Activated CD4-positive, alpha-beta T cell treated with anti-CD3 and anti-CD28 coated beads for 36 hours (primary cell): Measurements from ENCODE around the gene GLOD5. TPM values are rescaled to one million over a fixed set of nuclear protein-coding genes. Genes with fewer than 3 reads are reported as not detected.
A peak's percentile ranks its signal among the peaks of the same experiment; 100 is the strongest.

Experiments used
- ATAC-seq: fragments of 200-7000 bp; cut with Tn5 transposase; one replicate; pipeline ENCODE4 v1.10.0; 2021; ENCODE audit warnings: mild to moderate bottlenecking, moderate library complexity
- CTCF ChIA-PET: fragments of 350-600 bp; sonication (Branson Sonifier 250); formaldehyde crosslinking; loops from one replicate; lab custom pipeline; 2021; ENCODE audit warnings: antibody characterized with exemption; lab: Charles Lee
- POLR2A ChIA-PET: fragments of 350-600 bp; sonication (Branson Sonifier 250); formaldehyde crosslinking; loops from one replicate; lab custom pipeline; 2021; ENCODE audit warnings: antibody characterized with exemption, inconsistent platforms; lab: Charles Lee
- DNase-seq: peaks from one replicate; pipeline ENCODE4 v3.0.0-alpha.2; 2020
- H3K27ac Mint-ChIP-seq: one replicate; pipeline ENCODE4 v1.8.0; 2021; ENCODE audit warnings: mixed read lengths
- H3K27me3 Mint-ChIP-seq: one replicate; pipeline ENCODE4 v1.8.0; 2021; ENCODE audit warnings: mixed read lengths
- H3K36me3 Mint-ChIP-seq: one replicate; pipeline ENCODE4 v1.8.0; 2021; ENCODE audit warnings: low read depth, mixed read lengths
- H3K4me1 Mint-ChIP-seq: one replicate; pipeline ENCODE4 v1.8.0; 2021; ENCODE audit warnings: mixed read lengths
- H3K4me3 Mint-ChIP-seq: one replicate; pipeline ENCODE4 v1.8.0; 2021; ENCODE audit warnings: mild to moderate bottlenecking, moderate library complexity, mixed read lengths
- H3K9me3 Mint-ChIP-seq: one replicate; pipeline ENCODE4 v1.8.0; 2021; ENCODE audit warnings: low read depth, mixed read lengths
- intact Hi-C, 2 experiments: fragments of 100-400 bp; cut with DNase I in 1 of 2; cut with micrococcal nuclease in 1 of 2; formaldehyde crosslinking; loops; one replicate each; pipeline versions ENCODE4 v1.14.2 to v1.15.1; 2022 to 2024; cut with DNase I, micrococcal nuclease
- total RNA-seq, 2 experiments: library from RNA; stranded (reverse); gene quantifications; one replicate each; pipeline ENCODE4 v1.2.3, GENCODE V29; 2021

GLOD5 gene
- total RNA-seq = not detected

GRCh38 chrX:48761674-48762471 is at the start of gene GLOD5:
TSS of gene GLOD5 (plus strand) at chrX:48761747. CDS start at chrX:48761791, 44 bp downstream.
- ChIA-PET CTCF (no interaction called here), POLR2A (no interaction called here)
- Mint-ChIP-seq H3K9me3 (no peaks in the 10 kb centered on the region), H3K4me3 (no peak within 1 kb of the TSS), H3K36me3 (no peaks in the 10 kb centered on the region), H3K27me3 (no peaks in the 10 kb centered on the region), H3K4me1 (peaks cover 3% of the 10 kb centered on the region), H3K27ac (no peak within 1 kb of the TSS)
- DNase-seq = peak; percentile 43
- peak; percentile 83 for ATAC-seq
- intact Hi-C loops = no loop called here

GRCh38 chrX:48711929-48712505 is 49.5 kb upstream of the GLOD5 start:
- peak overlapping the region; percentile 38 for H3K4me3 Mint-ChIP-seq
- H3K4me1 Mint-ChIP-seq = peaks cover 66% of the 10 kb centered on the region
- POLR2A ChIA-PET = no interaction called here
- CTCF ChIA-PET = no interaction called here
- intact Hi-C loops = loop anchor here (2.0 to 5.0 kb wide), 3 partner anchors 15 to 225 kb away; partner anchors contain the start of gene SUV39H1 (in 1 of the 2)
- no peak for ATAC-seq
- H3K27ac Mint-ChIP-seq = peak overlapping the region; percentile 86
- no peaks in the 10 kb centered on the region for H3K9me3 Mint-ChIP-seq
- H3K27me3 Mint-ChIP-seq = no peaks in the 10 kb centered on the region
- no peak for DNase-seq
- peaks cover 9% of the 10 kb centered on the region for H3K36me3 Mint-ChIP-seq

GRCh38 chrX:48713847-48714246 is 47.7 kb upstream of the GLOD5 start:
- POLR2A ChIA-PET = interaction anchor here (1.0 kb wide), 1 partner anchor 62 kb away, joined by 3 read pairs; no protein-coding TSS in a partner anchor
- H3K27ac Mint-ChIP-seq = peak overlapping the region; percentile 86
- H3K4me3 Mint-ChIP-seq = peak overlapping the region; percentile 7
- peaks cover 2% of the 10 kb centered on the region for H3K36me3 Mint-ChIP-seq
- H3K9me3 Mint-ChIP-seq = no peaks in the 10 kb centered on the region
- DNase-seq (no peak), ATAC-seq (peak; percentile 37)
- CTCF ChIA-PET = interaction anchor here (0.8 kb wide), 1 partner anchor 37 kb away, joined by 3 read pairs; no protein-coding TSS in a partner anchor
- intact Hi-C loops = loop anchor here (1.0 to 5.0 kb wide), 4 partner anchors 17 to 223 kb away; partner anchors contain the start of gene SUV39H1 (in 1 of the 2)
- H3K4me1 Mint-ChIP-seq = peaks cover 74% of the 10 kb centered on the region
- no peaks in the 10 kb centered on the region for H3K27me3 Mint-ChIP-seq

- CTCF ChIA-PET = no interaction called here
- ATAC-seq (peak; percentile 16), DNase-seq (no peak)
- intact Hi-C loops = loop anchor here in 1 of 2 experiments (5.0 kb wide), 1 partner anchor 223 kb away; no protein-coding TSS in a partner anchor
- H3K4me1 Mint-ChIP-seq = peaks cover 78% of the 10 kb centered on the region
- H3K27me3 Mint-ChIP-seq = no peaks in the 10 kb centered on the region
- no peaks in the 10 kb centered on the region for H3K9me3 Mint-ChIP-seq
- POLR2A ChIA-PET = no interaction called here
- H3K36me3 Mint-ChIP-seq = no peaks in the 10 kb centered on the region
- peak overlapping the region; percentile 4 for H3K4me3 Mint-ChIP-seq
- H3K27ac Mint-ChIP-seq = peak overlapping the region; percentile 86
Observed at GRCh38 chrX:48714573-48714972, 47.0 kb upstream of the GLOD5 start.

- H3K9me3 Mint-ChIP-seq = no peaks in the 10 kb centered on the region
- DNase-seq = no peak
- peak; percentile 43 for ATAC-seq
- CTCF ChIA-PET = no interaction called here
- H3K36me3 Mint-ChIP-seq = no peaks in the 10 kb centered on the region
- no peaks in the 10 kb centered on the region for H3K27me3 Mint-ChIP-seq
- no peak overlapping the region for H3K4me3 Mint-ChIP-seq
- H3K4me1 Mint-ChIP-seq = peaks cover 78% of the 10 kb centered on the region
- intact Hi-C loops = no loop called here
- POLR2A ChIA-PET = no interaction called here
- H3K27ac Mint-ChIP-seq = peak overlapping the region; percentile 86
Observed at GRCh38 chrX:48715072-48715471, 46.5 kb upstream of the GLOD5 start.

GRCh38 chrX:48715876-48716502 is 45.6 kb upstream of the GLOD5 start:
- Mint-ChIP-seq H3K4me1 (peaks cover 71% of the 10 kb centered on the region), H3K9me3 (no peaks in the 10 kb centered on the region), H3K4me3 (no peak overlapping the region), H3K36me3 (no peaks in the 10 kb centered on the region), H3K27me3 (no peaks in the 10 kb centered on the region), H3K27ac (peak overlapping the region; percentile 86)
- intact Hi-C loops = no loop called here
- POLR2A ChIA-PET = interaction anchor here (0.5 kb wide), 1 partner anchor 11 kb away, joined by 6 read pairs; no protein-coding TSS in a partner anchor
- DNase-seq (no peak), ATAC-seq (peak; percentile 8)
- CTCF ChIA-PET = no interaction called here

- H3K27me3 Mint-ChIP-seq = no peaks in the 10 kb centered on the region
- ChIA-PET POLR2A (no interaction called here), CTCF (no interaction called here)
- no peak overlapping the region for H3K4me3 Mint-ChIP-seq
- H3K36me3 Mint-ChIP-seq = no peaks in the 10 kb centered on the region
- peaks cover 41% of the 10 kb centered on the region for H3K4me1 Mint-ChIP-seq
- ATAC-seq = no peak
- intact Hi-C loops = no loop called here
- H3K27ac Mint-ChIP-seq = no peak overlapping the region
- no peak for DNase-seq
- H3K9me3 Mint-ChIP-seq = no peaks in the 10 kb centered on the region
Observed at GRCh38 chrX:48719958-48720357, 41.6 kb upstream of the GLOD5 start.

GRCh38 chrX:48720577-48721250 is 40.8 kb upstream of the GLOD5 start:
- POLR2A ChIA-PET = interaction anchor here (1.0 kb wide), 1 partner anchor 17 kb away, joined by 3 read pairs; no protein-coding TSS in a partner anchor
- DNase-seq = no peak
- peak; percentile 57 for ATAC-seq
- no peak overlapping the region for H3K27ac Mint-ChIP-seq
- H3K9me3 Mint-ChIP-seq = no peaks in the 10 kb centered on the region
- CTCF ChIA-PET = interaction anchor here (0.6 to 1.1 kb wide), 3 partner anchors 73 to 472 kb away, joined by 3 to 4 read pairs (median 3); no protein-coding TSS in a partner anchor
- H3K36me3 Mint-ChIP-seq = no peaks in the 10 kb centered on the region
- no peaks in the 10 kb centered on the region for H3K27me3 Mint-ChIP-seq
- intact Hi-C loops = no loop called here
- H3K4me1 Mint-ChIP-seq = peaks cover 39% of the 10 kb centered on the region
- no peak overlapping the region for H3K4me3 Mint-ChIP-seq

GRCh38 chrX:48721916-48722315 is 39.6 kb upstream of the GLOD5 start:
- peaks cover 2% of the 10 kb centered on the region for H3K9me3 Mint-ChIP-seq

GRCh38 chrX:48726596-48726995 is 35.0 kb upstream of the GLOD5 start:
- ChIA-PET POLR2A (interaction anchor here (0.6 to 1.3 kb wide), 3 partner anchors 10 to 137 kb away, joined by 3 to 7 read pairs (median 6); no protein-coding TSS in a partner anchor), CTCF (no interaction called here)
- no peak for DNase-seq
- peaks cover 16% of the 10 kb centered on the region for H3K36me3 Mint-ChIP-seq
- H3K4me3 Mint-ChIP-seq = no peak overlapping the region
- peaks cover 20% of the 10 kb centered on the region for H3K9me3 Mint-ChIP-seq
- intact Hi-C loops = no loop called here
- peaks cover 39% of the 10 kb centered on the region for H3K4me1 Mint-ChIP-seq
- H3K27me3 Mint-ChIP-seq = no peaks in the 10 kb centered on the region
- peak overlapping the region; percentile 67 for H3K27ac Mint-ChIP-seq
- peak; percentile 44 for ATAC-seq

More at GRCh38 chrX:48721916-48722315, 39.6 kb upstream of the GLOD5 start:
- Mint-ChIP-seq H3K4me1 (peaks cover 40% of the 10 kb centered on the region), H3K36me3 (peaks cover 5% of the 10 kb centered on the region), H3K4me3 (no peak overlapping the region), H3K27me3 (no peaks in the 10 kb centered on the region), H3K27ac (no peak overlapping the region)
- no peak for DNase-seq
- ChIA-PET POLR2A (no interaction called here), CTCF (interaction anchor here (1.1 kb wide), 1 partner anchor 74 kb away, joined by 4 read pairs; no protein-coding TSS in a partner anchor)
- no peak for ATAC-seq
- intact Hi-C loops = no loop called here
